Measurements from ENCODE around the gene RRP1B. TPM values are rescaled to one million over a fixed set of nuclear protein-coding genes. Genes with fewer than 3 reads are reported as not detected.

The RRP1B gene
- total and polyA plus RNA-seq, 9 of the 15 experiments (the other 6 are each of a cell fraction or from before 2014, with no cell fraction given) = 6.8 to 66.6 (median 41.9) TPM

DNA sequence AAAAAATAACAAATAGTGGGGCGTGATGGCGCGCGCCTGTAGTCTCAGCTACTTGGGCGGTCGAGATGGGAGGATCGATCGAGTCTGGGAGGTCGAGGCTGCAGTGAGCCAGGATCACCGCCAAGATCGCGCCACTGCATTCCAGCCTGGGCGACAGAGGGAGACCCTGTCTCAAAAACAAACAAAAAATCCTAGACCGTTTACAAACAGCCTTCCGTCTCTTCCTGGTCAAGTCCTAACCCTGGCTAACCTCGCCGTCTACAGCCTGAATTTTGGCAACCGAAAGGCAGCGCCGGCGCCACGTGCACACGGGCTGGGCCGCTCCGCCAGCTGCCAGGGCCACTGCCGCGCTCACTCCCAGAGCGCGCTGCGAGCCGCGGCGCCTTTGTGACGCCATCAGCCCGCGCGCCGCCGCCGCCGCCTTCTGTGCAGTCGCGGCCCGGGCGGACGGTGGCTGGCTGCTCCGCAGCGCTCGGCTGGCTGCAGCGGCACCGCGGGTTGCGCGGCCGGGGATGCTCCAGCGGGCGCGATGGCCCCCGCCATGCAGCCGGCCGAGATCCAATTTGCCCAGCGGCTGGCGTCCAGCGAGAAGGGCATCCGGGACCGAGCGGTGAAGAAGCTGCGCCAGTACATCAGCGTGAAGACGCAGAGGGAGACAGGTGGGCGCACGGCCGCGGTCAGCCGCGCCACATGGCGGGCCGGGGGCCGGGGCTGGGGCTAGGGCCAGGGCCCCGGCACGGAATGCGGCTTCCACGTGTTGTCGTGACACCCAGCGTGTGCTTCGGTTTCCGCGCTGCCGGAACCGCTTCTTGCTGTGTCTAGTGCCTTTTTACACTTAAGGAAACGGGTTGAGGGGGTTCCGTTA is at the start of gene RRP1B, which contains the start of gene HSF2BP (continued):
- TF ChIP-seq SAP30 (IDR thresholded peaks at IDR 0.05; ENCODE audit: borderline replicate concordance, insufficient read depth, low read depth, low read length, poor library complexity, severe bottlenecking) (peak; percentile 80), POLR2B (IDR thresholded peaks at IDR 0.05; ENCODE audit: low read depth, partially characterized antibody) (peak; percentile 74), NR2C1 (IDR thresholded peaks at IDR 0.05) (no peak), NR2C1 (tag; IDR thresholded peaks at IDR 0.05) (peak; percentile 59; the same call in 1 of the 2 replicates), ZNF232 (CRISPR knock-in tag; IDR thresholded peaks at IDR 0.05) (peak; percentile 93; the same call in 1 of the 2 replicates), CCNT2 (IDR thresholded peaks at IDR 0.05; ENCODE audit: borderline replicate concordance, extremely low read depth, insufficient read length, low read depth, low read length) (peak; percentile 83), NFRKB (IDR thresholded peaks at IDR 0.05; ENCODE audit: low read depth) (peak; percentile 87; the same call in 1 of the 2 replicates), TCF7 (IDR thresholded peaks at IDR 0.05; ENCODE audit: borderline replicate concordance) (peak; percentile 68; the same call in 1 of the 2 replicates), ATF1 (CRISPR knock-in tag; IDR thresholded peaks at IDR 0.05) (peak; percentile 92), ATF1 (tag; IDR thresholded peaks at IDR 0.05) (peak; percentile 99), C11orf30 (IDR thresholded peaks at IDR 0.05; ENCODE audit: low read depth) (peak; percentile 75), CBFA2T3 (IDR thresholded peaks at IDR 0.05) (peak; percentile 24; the same call in 1 of the 2 replicates), SIX5 (IDR thresholded peaks at IDR 0.05; ENCODE audit: borderline replicate concordance in 1 of 2, insufficient read depth in 1 of 2, low read depth in 1 of 2, low read length in 2 of 2) (peak in 1 of 2 experiments; percentile 51; a peak in 2 of 4 replicates), MECOM (CRISPR knock-in tag; IDR thresholded peaks at IDR 0.05) (peak; percentile 56), ARID1B (IDR thresholded peaks at IDR 0.05) (peak; percentile 42), RB1 (IDR thresholded peaks at IDR 0.05; ENCODE audit: low read depth) (peak; percentile 99), ETV6 (IDR thresholded peaks at IDR 0.05; ENCODE audit: borderline replicate concordance in 1 of 2, low read depth in 2 of 2, low read length in 1 of 2) (no peak; a peak in 1 of 4 replicates), ETV6 (CRISPR knock-in tag; IDR thresholded peaks at IDR 0.05; ENCODE audit: borderline replicate concordance) (peak; percentile 98), POLR2G (IDR thresholded peaks at IDR 0.05; ENCODE audit: low read depth, low read length) (peak; percentile 98)
- TF ChIP-seq, protein P1, sequence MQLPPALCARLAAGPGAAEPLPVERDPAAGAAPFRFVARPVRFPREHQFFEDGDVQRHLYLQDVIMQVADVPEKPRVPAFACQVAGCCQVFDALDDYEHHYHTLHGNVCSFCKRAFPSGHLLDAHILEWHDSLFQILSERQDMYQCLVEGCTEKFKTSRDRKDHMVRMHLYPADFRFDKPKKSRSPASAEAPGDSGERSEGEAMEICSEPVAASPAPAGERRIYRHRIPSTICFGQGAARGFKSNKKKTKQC (CRISPR knock-in tag; IDR thresholded peaks at IDR 0.05) = peak; percentile 99
- TF ChIP-seq, protein P2, sequence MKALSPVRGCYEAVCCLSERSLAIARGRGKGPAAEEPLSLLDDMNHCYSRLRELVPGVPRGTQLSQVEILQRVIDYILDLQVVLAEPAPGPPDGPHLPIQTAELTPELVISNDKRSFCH (CRISPR knock-in tag; IDR thresholded peaks at IDR 0.05) = no peak
- TF ChIP-seq, protein P2 (tag; IDR thresholded peaks at IDR 0.05) = peak; percentile 99
- TF ChIP-seq, protein P3, sequence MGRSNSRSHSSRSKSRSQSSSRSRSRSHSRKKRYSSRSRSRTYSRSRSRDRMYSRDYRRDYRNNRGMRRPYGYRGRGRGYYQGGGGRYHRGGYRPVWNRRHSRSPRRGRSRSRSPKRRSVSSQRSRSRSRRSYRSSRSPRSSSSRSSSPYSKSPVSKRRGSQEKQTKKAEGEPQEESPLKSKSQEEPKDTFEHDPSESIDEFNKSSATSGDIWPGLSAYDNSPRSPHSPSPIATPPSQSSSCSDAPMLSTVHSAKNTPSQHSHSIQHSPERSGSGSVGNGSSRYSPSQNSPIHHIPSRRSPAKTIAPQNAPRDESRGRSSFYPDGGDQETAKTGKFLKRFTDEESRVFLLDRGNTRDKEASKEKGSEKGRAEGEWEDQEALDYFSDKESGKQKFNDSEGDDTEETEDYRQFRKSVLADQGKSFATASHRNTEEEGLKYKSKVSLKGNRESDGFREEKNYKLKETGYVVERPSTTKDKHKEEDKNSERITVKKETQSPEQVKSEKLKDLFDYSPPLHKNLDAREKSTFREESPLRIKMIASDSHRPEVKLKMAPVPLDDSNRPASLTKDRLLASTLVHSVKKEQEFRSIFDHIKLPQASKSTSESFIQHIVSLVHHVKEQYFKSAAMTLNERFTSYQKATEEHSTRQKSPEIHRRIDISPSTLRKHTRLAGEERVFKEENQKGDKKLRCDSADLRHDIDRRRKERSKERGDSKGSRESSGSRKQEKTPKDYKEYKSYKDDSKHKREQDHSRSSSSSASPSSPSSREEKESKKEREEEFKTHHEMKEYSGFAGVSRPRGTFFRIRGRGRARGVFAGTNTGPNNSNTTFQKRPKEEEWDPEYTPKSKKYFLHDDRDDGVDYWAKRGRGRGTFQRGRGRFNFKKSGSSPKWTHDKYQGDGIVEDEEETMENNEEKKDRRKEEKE (IDR thresholded peaks at IDR 0.05; ENCODE audit: borderline replicate concordance in 1 of 2, control insufficient read depth in 1 of 2, low read depth in 2 of 2, low read length in 1 of 2) = peak in 1 of 2 experiments; percentile 49; a peak in 1 of 4 replicates
- TF ChIP-seq, protein P4, sequence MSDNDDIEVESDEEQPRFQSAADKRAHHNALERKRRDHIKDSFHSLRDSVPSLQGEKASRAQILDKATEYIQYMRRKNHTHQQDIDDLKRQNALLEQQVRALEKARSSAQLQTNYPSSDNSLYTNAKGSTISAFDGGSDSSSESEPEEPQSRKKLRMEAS (CRISPR knock-in tag; IDR thresholded peaks at IDR 0.05) = peak; percentile 99

Measured in K562 (cell line).